Osteoblast (primary cell): ENCODE results near the gene ATP6V1G2. TPM values are rescaled to one million over a fixed set of nuclear protein-coding genes. Genes with fewer than 3 reads are reported as not detected.
A peak's percentile ranks its signal among the peaks of the same experiment; 100 is the strongest.

Experiments used
- DNase-seq: peaks from one replicate; pipeline ENCODE4 v3.0.0; 2011; ENCODE audit warnings: low spot score, mixed read lengths; ENCODE audit not compliant: insufficient read length; ENCODE audit errors: missing footprints
- H2AFZ ChIP-seq: 2 replicates; pipeline ENCODE4 v1.6.0; 2011; ENCODE audit warnings: mild to moderate bottlenecking, low read length
- H3K27ac ChIP-seq: 2 replicates; pipeline ENCODE4 v1.5.1; 2011; ENCODE audit warnings: mild to moderate bottlenecking, low read depth, low read length, moderate library complexity
- H3K27me3 ChIP-seq: 2 replicates; pipeline ENCODE4 v1.6.0; 2012; ENCODE audit warnings: mild to moderate bottlenecking, control low read depth, inconsistent platforms, low read length, moderate library complexity; ENCODE audit not compliant: insufficient read depth
- H3K36me3 ChIP-seq: 2 replicates; pipeline ENCODE4 v1.5.1; 2011; ENCODE audit warnings: mild to moderate bottlenecking, low read length, control low read depth, moderate library complexity; ENCODE audit not compliant: insufficient read depth
- H3K4me1 ChIP-seq: 2 replicates; pipeline ENCODE4 v1.5.1; 2011; ENCODE audit warnings: mild to moderate bottlenecking, low read length, control low read depth, moderate library complexity; ENCODE audit not compliant: insufficient read depth
- H3K4me2 ChIP-seq: 2 replicates; pipeline ENCODE4 v1.6.0; 2011; ENCODE audit warnings: mild to moderate bottlenecking, low read length; ENCODE audit not compliant: insufficient read depth
- H3K4me3 ChIP-seq: fragments of 200-600 bp; sonication (generic); 3 replicates; pipeline ENCODE4 v1.5.1; 2012; ENCODE audit warnings: mild to moderate bottlenecking, low read length, inconsistent platforms; ENCODE audit not compliant: insufficient read depth
- H3K79me2 ChIP-seq: 2 replicates; pipeline ENCODE4 v1.6.0; 2012; ENCODE audit warnings: mild to moderate bottlenecking, low read length, control low read depth, inconsistent platforms; ENCODE audit not compliant: insufficient read depth
- H3K9me3 ChIP-seq: 2 replicates; pipeline ENCODE4 v1.5.1; 2011; ENCODE audit warnings: low read depth, low read length, control low read depth
- H4K20me1 ChIP-seq: 2 replicates; pipeline ENCODE4 v1.6.0; 2012; ENCODE audit warnings: mild to moderate bottlenecking, low read length, control low read depth; ENCODE audit not compliant: insufficient read depth
- total RNA-seq: library from RNA; depleted of rRNA; stranded (reverse); fragments of >200 nt; gene quantifications from 2 replicates; pipeline ENCODE4 v1.2.3, GENCODE V29; 2012
- TF ChIP-seq, protein P1 (sequence below): IDR thresholded peaks from 2 replicates; pipeline ENCODE4 v1.5.1; 2011; ENCODE audit warnings: mild to moderate bottlenecking, low read depth, low read length, moderate library complexity; ENCODE audit errors: extremely low read depth

Gene ATP6V1G2
- total RNA-seq, 1 donor, result 2.2 TPM

DNA sequence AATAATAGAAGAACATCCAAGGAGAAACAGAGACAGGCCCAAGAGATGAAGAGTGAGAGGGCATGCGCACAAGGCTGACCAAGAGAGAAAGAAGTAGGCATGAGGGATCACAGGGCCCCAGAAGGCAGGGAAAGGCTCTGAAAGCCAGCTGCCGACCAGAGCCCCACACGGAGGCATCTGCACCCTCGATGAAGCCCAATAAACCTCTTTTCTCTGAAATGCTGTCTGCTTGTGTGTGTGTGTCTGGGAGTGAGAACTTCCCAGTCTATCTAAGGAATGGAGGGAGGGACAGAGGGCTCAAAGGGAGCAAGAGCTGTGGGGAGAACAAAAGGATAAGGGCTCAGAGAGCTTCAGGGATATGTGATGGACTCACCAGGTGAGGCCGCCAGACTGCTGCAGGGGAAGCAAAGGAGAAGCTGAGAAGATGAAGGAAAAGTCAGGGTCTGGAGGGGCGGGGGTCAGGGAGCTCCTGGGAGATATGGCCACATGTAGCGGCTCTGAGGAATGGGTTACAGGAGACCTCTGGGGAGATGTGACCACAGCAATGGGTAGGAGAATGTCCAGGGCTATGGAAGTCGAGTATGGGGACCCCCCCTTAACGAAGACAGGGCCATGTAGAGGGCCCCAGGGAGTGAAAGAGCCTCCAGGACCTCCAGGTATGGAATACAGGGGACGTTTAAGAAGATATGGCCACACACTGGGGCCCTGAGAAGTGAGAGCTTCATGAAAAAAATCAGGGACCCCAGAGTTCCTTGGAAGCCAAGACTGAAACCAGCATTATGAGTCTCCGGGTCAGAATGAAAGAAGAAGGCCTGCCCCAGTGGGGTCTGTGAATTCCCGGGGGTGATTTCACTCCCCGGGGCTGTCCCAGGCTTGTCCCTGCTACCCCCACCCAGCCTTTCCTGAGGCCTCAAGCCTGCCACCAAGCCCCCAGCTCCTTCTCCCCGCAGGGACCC lies 28.0 kb upstream of the ATP6V1G2 start:
- H3K9me3 ChIP-seq, result no peaks in the 10 kb centered on the region
- H3K4me3 ChIP-seq, result no peak overlapping the region
- H3K79me2 ChIP-seq, result no peaks in the 10 kb centered on the region
- H3K36me3 ChIP-seq, result no peaks in the 10 kb centered on the region
- no peak overlapping the region for H3K27ac ChIP-seq
- H3K4me1 ChIP-seq, result peaks cover 2% of the 10 kb centered on the region
- TF ChIP-seq, protein P1, sequence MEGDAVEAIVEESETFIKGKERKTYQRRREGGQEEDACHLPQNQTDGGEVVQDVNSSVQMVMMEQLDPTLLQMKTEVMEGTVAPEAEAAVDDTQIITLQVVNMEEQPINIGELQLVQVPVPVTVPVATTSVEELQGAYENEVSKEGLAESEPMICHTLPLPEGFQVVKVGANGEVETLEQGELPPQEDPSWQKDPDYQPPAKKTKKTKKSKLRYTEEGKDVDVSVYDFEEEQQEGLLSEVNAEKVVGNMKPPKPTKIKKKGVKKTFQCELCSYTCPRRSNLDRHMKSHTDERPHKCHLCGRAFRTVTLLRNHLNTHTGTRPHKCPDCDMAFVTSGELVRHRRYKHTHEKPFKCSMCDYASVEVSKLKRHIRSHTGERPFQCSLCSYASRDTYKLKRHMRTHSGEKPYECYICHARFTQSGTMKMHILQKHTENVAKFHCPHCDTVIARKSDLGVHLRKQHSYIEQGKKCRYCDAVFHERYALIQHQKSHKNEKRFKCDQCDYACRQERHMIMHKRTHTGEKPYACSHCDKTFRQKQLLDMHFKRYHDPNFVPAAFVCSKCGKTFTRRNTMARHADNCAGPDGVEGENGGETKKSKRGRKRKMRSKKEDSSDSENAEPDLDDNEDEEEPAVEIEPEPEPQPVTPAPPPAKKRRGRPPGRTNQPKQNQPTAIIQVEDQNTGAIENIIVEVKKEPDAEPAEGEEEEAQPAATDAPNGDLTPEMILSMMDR, result no peak
- DNase-seq, result peak; percentile 80
- H3K27me3 ChIP-seq, result no peaks in the 10 kb centered on the region
- no peaks in the 10 kb centered on the region for H4K20me1 ChIP-seq
- no peak overlapping the region for H3K4me2 ChIP-seq
- H2AFZ ChIP-seq, result no peak overlapping the region

DNA sequence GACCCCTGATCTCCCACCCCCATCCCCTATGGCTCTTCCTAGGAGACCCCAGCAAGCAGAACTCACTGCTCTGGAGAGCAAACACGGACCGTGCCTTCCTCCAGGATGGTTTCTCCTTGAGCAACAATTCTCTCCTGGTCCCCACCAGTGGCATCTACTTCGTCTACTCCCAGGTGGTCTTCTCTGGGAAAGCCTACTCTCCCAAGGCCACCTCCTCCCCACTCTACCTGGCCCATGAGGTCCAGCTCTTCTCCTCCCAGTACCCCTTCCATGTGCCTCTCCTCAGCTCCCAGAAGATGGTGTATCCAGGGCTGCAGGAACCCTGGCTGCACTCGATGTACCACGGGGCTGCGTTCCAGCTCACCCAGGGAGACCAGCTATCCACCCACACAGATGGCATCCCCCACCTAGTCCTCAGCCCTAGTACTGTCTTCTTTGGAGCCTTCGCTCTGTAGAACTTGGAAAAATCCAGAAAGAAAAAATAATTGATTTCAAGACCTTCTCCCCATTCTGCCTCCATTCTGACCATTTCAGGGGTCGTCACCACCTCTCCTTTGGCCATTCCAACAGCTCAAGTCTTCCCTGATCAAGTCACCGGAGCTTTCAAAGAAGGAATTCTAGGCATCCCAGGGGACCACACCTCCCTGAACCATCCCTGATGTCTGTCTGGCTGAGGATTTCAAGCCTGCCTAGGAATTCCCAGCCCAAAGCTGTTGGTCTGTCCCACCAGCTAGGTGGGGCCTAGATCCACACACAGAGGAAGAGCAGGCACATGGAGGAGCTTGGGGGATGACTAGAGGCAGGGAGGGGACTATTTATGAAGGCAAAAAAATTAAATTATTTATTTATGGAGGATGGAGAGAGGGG lies 27.1 kb upstream of the ATP6V1G2 start:
- Histone ChIP-seq H4K20me1 (no peaks in the 10 kb centered on the region), H2AFZ (no peak overlapping the region), H3K36me3 (no peaks in the 10 kb centered on the region), H3K79me2 (no peaks in the 10 kb centered on the region), H3K27me3 (no peaks in the 10 kb centered on the region), H3K4me1 (peaks cover 2% of the 10 kb centered on the region), H3K4me3 (no peak overlapping the region), H3K27ac (no peak overlapping the region), H3K4me2 (no peak overlapping the region), H3K9me3 (no peaks in the 10 kb centered on the region)
- peak; percentile 13 for DNase-seq
- TF ChIP-seq, protein P1, result no peak

DNA sequence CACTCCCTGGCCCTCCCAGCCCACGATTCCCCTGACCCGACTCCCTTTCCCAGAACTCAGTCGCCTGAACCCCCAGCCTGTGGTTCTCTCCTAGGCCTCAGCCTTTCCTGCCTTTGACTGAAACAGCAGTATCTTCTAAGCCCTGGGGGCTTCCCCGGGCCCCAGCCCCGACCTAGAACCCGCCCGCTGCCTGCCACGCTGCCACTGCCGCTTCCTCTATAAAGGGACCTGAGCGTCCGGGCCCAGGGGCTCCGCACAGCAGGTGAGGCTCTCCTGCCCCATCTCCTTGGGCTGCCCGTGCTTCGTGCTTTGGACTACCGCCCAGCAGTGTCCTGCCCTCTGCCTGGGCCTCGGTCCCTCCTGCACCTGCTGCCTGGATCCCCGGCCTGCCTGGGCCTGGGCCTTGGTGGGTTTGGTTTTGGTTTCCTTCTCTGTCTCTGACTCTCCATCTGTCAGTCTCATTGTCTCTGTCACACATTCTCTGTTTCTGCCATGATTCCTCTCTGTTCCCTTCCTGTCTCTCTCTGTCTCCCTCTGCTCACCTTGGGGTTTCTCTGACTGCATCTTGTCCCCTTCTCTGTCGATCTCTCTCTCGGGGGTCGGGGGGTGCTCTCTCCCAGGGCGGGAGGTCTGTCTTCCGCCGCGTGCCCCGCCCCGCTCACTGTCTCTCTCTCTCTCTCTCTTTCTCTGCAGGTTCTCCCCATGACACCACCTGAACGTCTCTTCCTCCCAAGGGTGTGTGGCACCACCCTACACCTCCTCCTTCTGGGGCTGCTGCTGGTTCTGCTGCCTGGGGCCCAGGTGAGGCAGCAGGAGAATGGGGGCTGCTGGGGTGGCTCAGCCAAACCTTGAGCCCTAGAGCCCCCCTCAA lies 25.9 kb upstream of the ATP6V1G2 start, which contains the start of gene LTA:
Gene LTA, plus strand, starts transcription at position 249 of the 871 bp plus-strand sequence. Its CDS starts 454 bp downstream, at position 703.
- TF ChIP-seq, protein P1, result no peak
- Histone ChIP-seq H3K4me3 (no peak within 1 kb of the TSS), H4K20me1 (no peaks in the 10 kb centered on the region), H3K4me2 (no peak within 1 kb of the TSS), H3K27ac (no peak within 1 kb of the TSS), H3K4me1 (peaks cover 2% of the 10 kb centered on the region), H3K79me2 (no peaks in the 10 kb centered on the region), H3K36me3 (no peaks in the 10 kb centered on the region), H3K9me3 (no peaks in the 10 kb centered on the region), H3K27me3 (no peaks in the 10 kb centered on the region), H2AFZ (no peak within 1 kb of the TSS)
- DNase-seq, result peak; percentile 47
